ENCODE measurements around the gene GSX2.
A peak's percentile ranks its signal among the peaks of the same experiment; 100 is the strongest.
"Not testable (repeated sequence)": the region's sequence is repeated elsewhere in the genome, so short reads cannot be mapped to it uniquely, and the experiment has no call there.

GSX2 gene

DNA sequence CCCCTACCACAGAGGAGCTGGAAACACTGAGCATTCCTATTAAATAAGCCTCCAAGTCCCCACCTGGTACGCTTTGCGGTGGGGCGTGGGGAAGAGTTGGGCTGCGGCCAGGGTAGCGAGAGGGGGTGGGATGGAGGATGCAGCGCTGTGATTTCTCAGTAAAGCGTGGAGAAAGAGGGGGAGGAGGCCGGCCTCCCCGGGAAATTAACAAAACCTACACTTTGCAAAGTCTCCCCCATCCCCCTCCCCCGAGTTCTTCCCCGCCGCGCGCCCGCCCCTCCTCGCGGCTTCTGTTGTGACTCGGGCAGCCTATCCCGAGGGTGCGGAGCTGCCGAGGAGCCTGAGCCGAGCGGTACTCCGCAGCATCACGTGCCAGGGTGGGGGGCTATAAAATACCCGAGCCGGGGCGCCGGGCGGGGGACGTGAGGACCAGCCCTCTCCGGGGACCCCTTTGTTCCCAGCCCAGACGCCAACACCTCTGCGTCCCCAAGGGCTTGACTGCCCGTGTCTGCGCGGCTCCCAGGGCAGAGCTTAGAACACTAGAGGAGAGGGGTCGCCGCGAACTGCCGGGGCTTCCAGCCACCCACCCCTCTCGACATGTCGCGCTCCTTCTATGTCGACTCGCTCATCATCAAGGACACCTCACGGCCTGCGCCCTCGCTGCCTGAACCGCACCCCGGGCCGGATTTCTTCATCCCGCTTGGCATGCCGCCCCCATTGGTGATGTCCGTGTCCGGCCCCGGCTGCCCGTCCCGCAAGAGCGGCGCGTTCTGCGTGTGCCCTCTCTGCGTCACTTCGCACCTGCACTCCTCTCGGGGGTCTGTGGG is at the start of gene GSX2:
Gene GSX2 (plus strand): TSS at position 416 of the 827 bp plus-strand sequence. CDS start 182 bp downstream, at position 598.
- ATAC-seq: peak; percentile 40
- TF ChIP-seq TOX (CRISPR knock-in tag; IDR thresholded peaks at IDR 0.05; ENCODE audit: borderline replicate concordance): no peak
- TF ChIP-seq, protein P1, sequence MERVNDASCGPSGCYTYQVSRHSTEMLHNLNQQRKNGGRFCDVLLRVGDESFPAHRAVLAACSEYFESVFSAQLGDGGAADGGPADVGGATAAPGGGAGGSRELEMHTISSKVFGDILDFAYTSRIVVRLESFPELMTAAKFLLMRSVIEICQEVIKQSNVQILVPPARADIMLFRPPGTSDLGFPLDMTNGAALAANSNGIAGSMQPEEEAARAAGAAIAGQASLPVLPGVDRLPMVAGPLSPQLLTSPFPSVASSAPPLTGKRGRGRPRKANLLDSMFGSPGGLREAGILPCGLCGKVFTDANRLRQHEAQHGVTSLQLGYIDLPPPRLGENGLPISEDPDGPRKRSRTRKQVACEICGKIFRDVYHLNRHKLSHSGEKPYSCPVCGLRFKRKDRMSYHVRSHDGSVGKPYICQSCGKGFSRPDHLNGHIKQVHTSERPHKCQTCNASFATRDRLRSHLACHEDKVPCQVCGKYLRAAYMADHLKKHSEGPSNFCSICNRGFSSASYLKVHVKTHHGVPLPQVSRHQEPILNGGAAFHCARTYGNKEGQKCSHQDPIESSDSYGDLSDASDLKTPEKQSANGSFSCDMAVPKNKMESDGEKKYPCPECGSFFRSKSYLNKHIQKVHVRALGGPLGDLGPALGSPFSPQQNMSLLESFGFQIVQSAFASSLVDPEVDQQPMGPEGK (CRISPR knock-in tag; IDR thresholded peaks at IDR 0.05; ENCODE audit: borderline replicate concordance): no peak
- no peak for TF ChIP-seq ISL1 (CRISPR knock-in tag; IDR thresholded peaks at IDR 0.05)
- no peak for TF ChIP-seq CSDC2 (CRISPR knock-in tag; IDR thresholded peaks at IDR 0.05)
- no peak for TF ChIP-seq ARNTL (CRISPR knock-in tag; IDR thresholded peaks at IDR 0.05; ENCODE audit: borderline replicate concordance, low read depth)
- no peak for TF ChIP-seq ZC3H10 (CRISPR knock-in tag; IDR thresholded peaks at IDR 0.05)
- no peak for TF ChIP-seq RARB (CRISPR knock-in tag; IDR thresholded peaks at IDR 0.05)
- TF ChIP-seq ZFP3 (CRISPR knock-in tag; IDR thresholded peaks at IDR 0.05): no peak
- TF ChIP-seq, protein P2, sequence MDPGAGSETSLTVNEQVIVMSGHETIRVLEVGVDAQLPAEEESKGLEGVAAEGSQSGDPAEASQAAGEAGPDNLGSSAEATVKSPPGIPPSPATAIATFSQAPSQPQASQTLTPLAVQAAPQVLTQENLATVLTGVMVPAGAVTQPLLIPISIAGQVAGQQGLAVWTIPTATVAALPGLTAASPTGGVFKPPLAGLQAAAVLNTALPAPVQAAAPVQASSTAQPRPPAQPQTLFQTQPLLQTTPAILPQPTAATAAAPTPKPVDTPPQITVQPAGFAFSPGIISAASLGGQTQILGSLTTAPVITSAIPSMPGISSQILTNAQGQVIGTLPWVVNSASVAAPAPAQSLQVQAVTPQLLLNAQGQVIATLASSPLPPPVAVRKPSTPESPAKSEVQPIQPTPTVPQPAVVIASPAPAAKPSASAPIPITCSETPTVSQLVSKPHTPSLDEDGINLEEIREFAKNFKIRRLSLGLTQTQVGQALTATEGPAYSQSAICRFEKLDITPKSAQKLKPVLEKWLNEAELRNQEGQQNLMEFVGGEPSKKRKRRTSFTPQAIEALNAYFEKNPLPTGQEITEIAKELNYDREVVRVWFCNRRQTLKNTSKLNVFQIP (CRISPR knock-in tag; IDR thresholded peaks at IDR 0.05; ENCODE audit: borderline replicate concordance, low read depth): no peak
- TF ChIP-seq TCF4 (CRISPR knock-in tag; IDR thresholded peaks at IDR 0.05; ENCODE audit: borderline replicate concordance): no peak
- TF ChIP-seq ESRRG (CRISPR knock-in tag; IDR thresholded peaks at IDR 0.05): no peak
- TF ChIP-seq BACH2 (CRISPR knock-in tag; IDR thresholded peaks at IDR 0.05; ENCODE audit: borderline replicate concordance): no peak
- TF ChIP-seq OSR1 (CRISPR knock-in tag; IDR thresholded peaks at IDR 0.05): no peak
- no peak for TF ChIP-seq SNAI2 (CRISPR knock-in tag; IDR thresholded peaks at IDR 0.05)
- no peak for TF ChIP-seq ZNF70 (CRISPR knock-in tag; IDR thresholded peaks at IDR 0.05)
- TF ChIP-seq, protein P3, sequence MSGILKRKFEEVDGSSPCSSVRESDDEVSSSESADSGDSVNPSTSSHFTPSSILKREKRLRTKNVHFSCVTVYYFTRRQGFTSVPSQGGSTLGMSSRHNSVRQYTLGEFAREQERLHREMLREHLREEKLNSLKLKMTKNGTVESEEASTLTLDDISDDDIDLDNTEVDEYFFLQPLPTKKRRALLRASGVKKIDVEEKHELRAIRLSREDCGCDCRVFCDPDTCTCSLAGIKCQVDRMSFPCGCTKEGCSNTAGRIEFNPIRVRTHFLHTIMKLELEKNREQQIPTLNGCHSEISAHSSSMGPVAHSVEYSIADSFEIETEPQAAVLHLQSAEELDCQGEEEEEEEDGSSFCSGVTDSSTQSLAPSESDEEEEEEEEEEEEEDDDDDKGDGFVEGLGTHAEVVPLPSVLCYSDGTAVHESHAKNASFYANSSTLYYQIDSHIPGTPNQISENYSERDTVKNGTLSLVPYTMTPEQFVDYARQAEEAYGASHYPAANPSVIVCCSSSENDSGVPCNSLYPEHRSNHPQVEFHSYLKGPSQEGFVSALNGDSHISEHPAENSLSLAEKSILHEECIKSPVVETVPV (CRISPR knock-in tag; IDR thresholded peaks at IDR 0.05): no peak
- no peak for TF ChIP-seq ZNF565 (CRISPR knock-in tag; conservative IDR thresholded peaks at IDR 0.05; ENCODE audit: low read depth)

DNA sequence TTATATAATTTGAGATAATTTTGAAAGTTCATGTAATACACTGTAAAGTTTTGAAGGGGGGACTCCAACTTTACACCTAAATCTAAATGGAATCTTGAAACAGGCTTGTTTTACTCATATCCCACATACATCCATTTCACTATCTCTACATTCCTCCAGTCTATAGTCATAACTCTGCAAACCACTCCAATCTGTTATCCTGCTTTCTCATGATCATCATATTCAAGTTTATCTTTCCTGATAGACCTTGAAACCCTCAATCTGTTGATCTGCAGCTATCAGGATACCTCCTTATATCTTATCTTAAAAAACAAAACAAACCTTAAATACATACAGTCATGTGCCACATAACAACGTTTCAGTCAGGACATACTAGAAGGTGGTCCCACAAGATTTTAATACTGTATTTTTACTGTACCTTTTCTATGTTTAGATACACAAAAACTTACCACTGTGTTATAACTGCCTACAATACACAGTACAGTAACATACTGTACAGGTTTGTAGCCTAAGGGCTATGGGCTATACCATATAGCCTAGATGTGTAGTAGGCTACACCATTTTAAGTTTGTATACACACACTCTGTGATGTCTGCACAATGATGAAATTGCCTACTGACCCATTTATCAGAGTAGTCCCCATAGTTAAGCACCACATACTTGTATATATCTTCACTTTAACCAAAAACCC is 49.6 kb upstream of the GSX2 start:
- ATAC-seq: peak; percentile 89
- TF ChIP-seq ISL1 (CRISPR knock-in tag; IDR thresholded peaks at IDR 0.05): peak; percentile 47; the same call in 1 of the 2 replicates
- TF ChIP-seq, protein P3 (CRISPR knock-in tag; IDR thresholded peaks at IDR 0.05): no peak

DNA sequence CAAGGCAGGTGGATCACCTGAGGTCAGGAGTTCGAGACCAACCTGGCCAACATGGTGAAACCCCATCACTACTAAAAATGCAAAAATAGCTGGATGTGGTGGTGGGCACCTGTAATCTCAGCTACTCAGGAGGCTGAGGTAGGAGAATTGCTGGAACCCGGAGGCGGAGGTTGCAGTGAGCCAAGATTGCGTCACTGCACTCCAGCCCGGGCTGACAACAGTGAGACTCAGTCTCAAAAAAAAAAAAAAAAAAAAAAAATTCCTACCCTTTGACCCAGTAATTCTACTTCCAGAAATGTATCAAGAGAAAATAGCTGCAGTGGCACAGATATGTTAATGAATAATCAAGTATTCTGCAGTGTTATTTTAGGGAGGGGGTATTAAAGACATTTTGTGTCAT is 46.6 kb upstream of the GSX2 start:
- not testable (repeated sequence) for ATAC-seq

DNA sequence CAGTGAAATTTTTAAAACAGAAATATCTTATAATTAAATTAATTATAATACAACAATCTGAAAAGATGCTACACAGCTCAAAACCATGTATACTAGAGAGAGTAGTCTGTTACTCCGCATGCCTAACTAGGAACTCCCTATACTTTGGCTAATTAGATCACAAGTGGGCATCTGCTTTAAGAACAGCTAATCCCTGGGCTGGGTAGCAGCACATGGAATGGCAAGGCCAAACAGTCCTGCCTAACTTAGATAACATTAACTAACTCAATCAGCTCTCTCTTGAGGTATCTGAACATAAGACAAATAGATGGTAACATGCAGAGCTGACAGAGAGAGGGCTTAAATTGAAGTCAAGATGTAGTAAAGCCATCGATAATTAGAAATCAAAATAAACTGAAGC is 45.5 kb upstream of the GSX2 start:
- no peak for TF ChIP-seq ZFP3 (CRISPR knock-in tag; IDR thresholded peaks at IDR 0.05)
- no peak for TF ChIP-seq CSDC2 (CRISPR knock-in tag; IDR thresholded peaks at IDR 0.05)
- TF ChIP-seq, protein P1 (CRISPR knock-in tag; IDR thresholded peaks at IDR 0.05; ENCODE audit: borderline replicate concordance): no peak
- TF ChIP-seq, protein P3 (CRISPR knock-in tag; IDR thresholded peaks at IDR 0.05): no peak
- TF ChIP-seq OSR1 (CRISPR knock-in tag; IDR thresholded peaks at IDR 0.05): no peak
- TF ChIP-seq ZNF70 (CRISPR knock-in tag; IDR thresholded peaks at IDR 0.05): no peak
- ATAC-seq: no peak; the same call in 2 of the 3 replicates

Data from SK-N-SH treated with all-trans-retinoic acid at 6 μM for 48 hours (cell line).